ENCODE data around the gene DPH2.

The DPH2 gene

DNA sequence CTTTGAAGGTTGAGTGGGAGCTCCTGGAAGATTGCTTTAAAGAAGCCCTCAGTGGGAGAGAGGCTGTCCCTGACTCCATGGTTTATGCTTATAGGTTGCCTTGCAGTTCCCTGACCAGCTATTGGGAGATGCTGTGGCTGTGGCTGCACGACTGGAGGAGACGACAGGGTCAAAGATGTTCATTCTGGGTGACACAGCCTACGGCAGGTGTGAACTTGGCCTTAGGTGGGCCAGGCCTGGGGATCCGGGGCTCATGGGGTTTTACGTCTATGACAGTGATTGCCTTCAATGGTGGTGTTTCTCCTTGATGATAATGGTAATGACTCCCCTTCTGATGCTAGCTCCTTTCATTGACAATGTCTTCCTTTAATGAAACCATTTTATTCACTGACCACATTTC is 692 bp downstream of the DPH2 start:
- DNase-seq, result no peak

DNA sequence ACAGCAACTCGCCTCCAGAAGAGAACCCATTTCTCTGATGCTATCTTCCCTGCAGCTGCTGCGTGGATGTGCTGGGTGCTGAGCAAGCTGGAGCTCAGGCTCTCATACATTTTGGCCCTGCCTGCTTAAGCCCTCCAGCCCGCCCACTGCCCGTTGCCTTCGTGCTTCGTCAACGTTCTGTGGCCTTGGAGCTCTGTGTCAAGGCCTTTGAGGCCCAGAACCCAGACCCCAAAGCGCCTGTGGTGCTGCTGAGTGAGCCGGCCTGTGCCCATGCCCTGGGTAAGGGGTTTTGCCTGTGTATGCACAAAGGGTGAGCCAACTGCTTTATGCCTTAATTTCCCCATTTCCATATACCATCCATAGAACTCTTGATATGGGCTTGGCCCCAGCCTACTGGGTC is 1.1 kb downstream of the DPH2 start:
- no peak for DNase-seq

- no peak for DNase-seq
Observed at GRCh38 chr1:43971336-43971980, 1.6 kb downstream of the DPH2 start.

DNA sequence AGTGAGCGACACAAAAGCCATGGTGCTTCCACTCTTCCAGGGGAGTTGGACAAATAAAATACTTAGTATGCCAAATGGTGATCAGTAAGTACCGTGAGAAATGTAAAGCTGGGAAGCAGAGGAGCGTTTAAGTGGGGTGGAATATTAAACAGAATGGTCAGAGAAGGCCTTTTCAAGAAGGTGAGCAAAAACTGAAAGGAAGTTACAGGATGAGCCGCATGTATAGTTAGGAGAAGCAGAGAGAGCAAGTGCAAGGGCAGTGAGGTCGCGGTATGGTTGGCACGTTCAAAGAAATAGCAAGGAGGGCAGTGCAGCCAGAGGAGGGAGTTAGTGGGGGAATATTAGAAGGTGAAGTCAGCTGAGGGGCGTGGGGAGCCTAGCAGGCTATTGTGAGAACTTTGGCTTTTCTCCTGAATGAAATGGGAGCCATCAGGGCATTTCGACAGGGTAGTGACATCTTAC is 4.2 kb downstream of the DPH2 start:
- no peak for DNase-seq

- DNase-seq, result peak; percentile 85 to 87
Observed at GRCh38 chr1:43974443-43975248, 4.8 kb downstream of the DPH2 start, which contains the start of gene ATP6V0B. Gene ATP6V0B (plus strand): TSS chr1:43974960. CDS start chr1:43975041, 81 bp downstream.

- DNase-seq, result peak; percentile 40 to 51
Observed at GRCh38 chr1:43975249-43975961, 5.6 kb downstream of the DPH2 start.

- DNase-seq, result no peak
Observed at GRCh38 chr1:43976045-43976444, 6.2 kb downstream of the DPH2 start.

GRCh38 chr1:43976890-43977289 is 7.1 kb downstream of the DPH2 start:
- DNase-seq, result no peak

GRCh38 chr1:43977376-43978263 is 7.8 kb downstream of the DPH2 start:
- no peak for DNase-seq

DNA sequence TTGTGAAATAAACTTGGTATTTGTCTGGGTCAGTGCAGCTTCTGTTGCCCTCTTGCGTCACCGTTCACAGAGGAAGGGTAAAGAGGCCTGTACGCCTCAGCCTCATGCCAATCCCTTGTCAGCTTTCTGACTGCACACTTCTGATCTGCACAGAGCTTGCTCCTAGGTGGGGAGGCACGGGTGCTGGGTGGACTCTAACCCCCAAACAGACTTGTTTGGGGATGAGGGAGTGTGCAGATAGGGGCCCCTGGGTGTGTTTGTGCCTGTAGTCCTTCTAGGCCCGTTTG is 8.4 kb downstream of the DPH2 start:
- DNase-seq, result peak; percentile 21

GRCh38 chr1:43978551-43979260 is 8.9 kb downstream of the DPH2 start, which contains the start of gene B4GALT2:
Gene B4GALT2 (plus strand): TSS chr1:43979210. CDS start chr1:43981161, 1,951 bp downstream.
- DNase-seq, result peak in 1 of 2 experiments; percentile 9

GRCh38 chr1:43979261-43979527 is 9.4 kb downstream of the DPH2 start:
- no peak for DNase-seq

DNA sequence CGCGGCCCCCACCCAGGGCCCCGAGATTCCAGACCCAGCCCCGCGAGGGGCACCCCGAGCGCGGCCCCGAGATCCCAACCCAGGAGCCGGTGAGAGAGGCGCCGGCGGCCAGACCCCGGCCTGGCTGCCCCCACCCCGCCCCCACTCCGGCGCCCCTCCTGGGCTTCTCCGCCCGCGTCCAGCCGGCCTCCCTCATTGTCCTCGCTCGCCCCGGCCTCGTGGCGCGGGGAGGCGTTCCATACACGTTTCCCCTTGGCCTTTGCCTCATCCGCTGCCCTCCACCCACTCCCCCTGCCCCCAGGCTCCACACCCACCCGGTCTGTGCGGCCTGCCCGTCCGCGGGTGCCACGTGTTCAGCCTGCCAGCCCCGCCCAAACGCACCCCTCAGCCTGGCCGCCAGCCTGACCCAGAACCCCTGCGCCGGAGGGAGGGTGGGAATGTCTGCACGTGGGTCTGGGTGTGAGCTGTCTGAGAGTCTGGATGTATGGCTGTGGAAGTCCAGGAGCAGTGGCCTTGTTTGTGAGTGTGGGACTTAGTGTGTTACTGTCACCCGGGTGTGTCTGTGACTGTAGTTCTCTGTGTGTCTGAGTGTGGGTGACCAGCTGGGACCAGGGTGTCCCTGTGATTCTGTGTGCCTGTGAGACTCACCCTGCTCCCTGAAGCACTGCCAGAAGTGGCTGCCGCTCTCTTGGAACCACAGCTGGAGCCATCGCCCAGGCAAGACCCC is 9.9 kb downstream of the DPH2 start:
- DNase-seq, result peak in 1 of 2 experiments; percentile 30

- peak in 1 of 2 experiments; percentile 4 for DNase-seq
Observed at GRCh38 chr1:43980255-43981134, 10.7 kb downstream of the DPH2 start.

- no peak for DNase-seq
Observed at GRCh38 chr1:43981135-43981491, 11.3 kb downstream of the DPH2 start.

GRCh38 chr1:43981636-43982035 is 11.8 kb downstream of the DPH2 start:
- DNase-seq, result no peak

GRCh38 chr1:43982241-43982640 is 12.4 kb downstream of the DPH2 start:
- DNase-seq, result no peak

DNA sequence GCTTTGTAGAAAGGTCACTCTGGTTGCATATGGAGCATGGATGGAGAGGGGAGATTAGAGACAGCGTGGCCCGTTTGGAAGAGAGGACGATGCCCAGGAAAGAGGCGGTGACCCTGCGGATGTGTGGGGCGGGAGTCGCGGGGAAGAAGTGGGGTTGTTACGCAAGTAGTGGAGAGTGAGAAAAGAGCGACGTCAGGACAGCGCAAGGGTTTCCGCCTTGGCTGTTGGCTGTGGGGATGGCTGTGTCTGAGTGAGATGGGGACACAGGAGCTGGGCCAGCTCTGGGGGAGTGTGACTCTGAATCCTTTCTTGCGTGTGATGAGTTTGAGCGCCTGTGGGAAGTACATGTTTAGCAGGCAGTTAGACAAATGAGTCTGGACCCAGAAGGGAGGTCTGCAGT is 13.0 kb downstream of the DPH2 start:
- no peak for DNase-seq

DNA sequence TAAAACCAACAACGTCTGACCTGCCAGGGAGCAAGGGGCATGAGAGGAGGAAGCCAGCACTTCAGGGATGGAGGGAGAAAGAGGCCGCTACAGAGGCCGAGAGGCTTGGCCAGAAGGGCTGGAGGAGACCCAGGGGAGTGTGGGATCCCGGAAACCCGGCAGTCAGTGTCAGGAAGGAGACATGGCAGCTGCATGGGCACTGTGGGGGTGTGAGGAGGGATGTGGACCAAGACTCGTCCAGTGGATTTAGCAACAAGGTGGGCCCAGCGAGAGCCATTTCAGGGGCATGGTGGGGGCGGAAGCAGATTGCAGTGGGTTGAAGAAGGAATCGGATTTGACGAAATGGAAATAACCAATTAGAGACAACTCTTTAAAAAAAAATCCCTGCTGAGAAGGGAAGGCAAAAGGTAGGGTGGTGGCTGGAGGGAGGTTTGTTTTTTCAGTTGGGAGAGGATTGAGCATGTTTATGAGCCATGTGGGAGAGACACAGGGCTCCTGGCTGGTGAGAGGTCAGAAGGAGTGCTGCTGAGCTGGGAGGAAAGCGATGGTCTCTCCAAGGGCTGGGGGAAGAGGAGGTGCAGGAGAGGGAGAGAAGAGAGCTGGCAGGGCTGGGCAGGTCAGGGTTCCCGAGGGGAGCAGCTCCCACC is 13.6 kb downstream of the DPH2 start:
- no peak for DNase-seq

GRCh38 chr1:43984855-43985254 is 15.0 kb downstream of the DPH2 start:
- no peak for DNase-seq

Measured in AML-193 (cell line).